Measurements from ENCODE around the gene SCYGR1.

The SCYGR1 gene

DNA sequence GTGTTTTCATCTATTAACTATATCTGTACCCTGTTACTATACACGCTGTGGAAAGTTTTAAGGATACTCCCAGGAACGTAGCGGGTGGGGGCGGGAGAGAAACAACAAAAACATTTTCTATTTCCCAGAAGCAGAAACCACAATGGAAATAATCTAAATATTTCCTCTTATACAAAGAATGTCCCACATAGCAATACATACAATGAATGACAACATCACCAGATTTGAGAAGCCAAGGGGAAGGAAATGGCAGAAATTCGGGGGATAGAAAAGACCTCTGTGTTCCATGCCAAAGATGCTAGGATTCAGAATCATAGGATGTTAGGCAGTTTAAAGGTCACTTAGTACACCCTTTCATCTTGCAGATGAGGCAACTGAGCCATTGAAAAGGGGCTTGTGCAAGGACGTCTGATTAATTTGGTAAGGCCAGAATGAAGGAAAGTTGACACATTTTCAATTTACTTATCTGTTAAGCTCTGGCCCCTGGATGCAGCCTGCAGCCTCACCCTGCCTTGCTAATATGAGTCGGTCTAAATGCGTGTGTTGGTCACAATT is 41.1 kb upstream of the SCYGR1 start:
- 0 out of 2 replicates have a peak, but pooled peaks cover 3% of the 10 kb centered on the region for H3K27me3 ChIP-seq (ENCODE audit: control insufficient read depth, low read length)
- no peaks in the 10 kb centered on the region for H3F3A ChIP-seq (ENCODE audit: control insufficient read depth, insufficient read depth)
- H3K27ac ChIP-seq (ENCODE audit: low read depth, low read length), result no peak overlapping the region
- no peaks in the 10 kb centered on the region for H3K9me2 ChIP-seq (replicated peaks; ENCODE audit: control insufficient read depth, low read length)
- H3K79me2 ChIP-seq (ENCODE audit: control insufficient read depth, low read length), result no peaks in the 10 kb centered on the region
- TF ChIP-seq, protein P1, sequence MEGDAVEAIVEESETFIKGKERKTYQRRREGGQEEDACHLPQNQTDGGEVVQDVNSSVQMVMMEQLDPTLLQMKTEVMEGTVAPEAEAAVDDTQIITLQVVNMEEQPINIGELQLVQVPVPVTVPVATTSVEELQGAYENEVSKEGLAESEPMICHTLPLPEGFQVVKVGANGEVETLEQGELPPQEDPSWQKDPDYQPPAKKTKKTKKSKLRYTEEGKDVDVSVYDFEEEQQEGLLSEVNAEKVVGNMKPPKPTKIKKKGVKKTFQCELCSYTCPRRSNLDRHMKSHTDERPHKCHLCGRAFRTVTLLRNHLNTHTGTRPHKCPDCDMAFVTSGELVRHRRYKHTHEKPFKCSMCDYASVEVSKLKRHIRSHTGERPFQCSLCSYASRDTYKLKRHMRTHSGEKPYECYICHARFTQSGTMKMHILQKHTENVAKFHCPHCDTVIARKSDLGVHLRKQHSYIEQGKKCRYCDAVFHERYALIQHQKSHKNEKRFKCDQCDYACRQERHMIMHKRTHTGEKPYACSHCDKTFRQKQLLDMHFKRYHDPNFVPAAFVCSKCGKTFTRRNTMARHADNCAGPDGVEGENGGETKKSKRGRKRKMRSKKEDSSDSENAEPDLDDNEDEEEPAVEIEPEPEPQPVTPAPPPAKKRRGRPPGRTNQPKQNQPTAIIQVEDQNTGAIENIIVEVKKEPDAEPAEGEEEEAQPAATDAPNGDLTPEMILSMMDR (IDR thresholded peaks at IDR 0.05; ENCODE audit: low read depth, low read length, poor library complexity, severe bottlenecking), result no peak
- TF ChIP-seq EZH2phosphoT487 (IDR thresholded peaks at IDR 0.05; ENCODE audit: borderline replicate concordance, low read length), result no peak
- no peak overlapping the region for H3K4me3 ChIP-seq (ENCODE audit: low read length)
- no peaks in the 10 kb centered on the region for H4K20me1 ChIP-seq (ENCODE audit: control insufficient read depth, insufficient read depth, low read depth, low read length)
- H3K36me3 ChIP-seq (ENCODE audit: control insufficient read depth, low read length), result no peaks in the 10 kb centered on the region
- H3K4me1 ChIP-seq (ENCODE audit: control insufficient read depth, low read length), result no peaks in the 10 kb centered on the region
- peaks cover 7% of the 10 kb centered on the region; the same call in 1 of the 2 replicates for H3K9me3 ChIP-seq (ENCODE audit: control insufficient read depth, insufficient read depth, low read length)
- H3K4me2 ChIP-seq (ENCODE audit: low read length), result no peak overlapping the region

DNA sequence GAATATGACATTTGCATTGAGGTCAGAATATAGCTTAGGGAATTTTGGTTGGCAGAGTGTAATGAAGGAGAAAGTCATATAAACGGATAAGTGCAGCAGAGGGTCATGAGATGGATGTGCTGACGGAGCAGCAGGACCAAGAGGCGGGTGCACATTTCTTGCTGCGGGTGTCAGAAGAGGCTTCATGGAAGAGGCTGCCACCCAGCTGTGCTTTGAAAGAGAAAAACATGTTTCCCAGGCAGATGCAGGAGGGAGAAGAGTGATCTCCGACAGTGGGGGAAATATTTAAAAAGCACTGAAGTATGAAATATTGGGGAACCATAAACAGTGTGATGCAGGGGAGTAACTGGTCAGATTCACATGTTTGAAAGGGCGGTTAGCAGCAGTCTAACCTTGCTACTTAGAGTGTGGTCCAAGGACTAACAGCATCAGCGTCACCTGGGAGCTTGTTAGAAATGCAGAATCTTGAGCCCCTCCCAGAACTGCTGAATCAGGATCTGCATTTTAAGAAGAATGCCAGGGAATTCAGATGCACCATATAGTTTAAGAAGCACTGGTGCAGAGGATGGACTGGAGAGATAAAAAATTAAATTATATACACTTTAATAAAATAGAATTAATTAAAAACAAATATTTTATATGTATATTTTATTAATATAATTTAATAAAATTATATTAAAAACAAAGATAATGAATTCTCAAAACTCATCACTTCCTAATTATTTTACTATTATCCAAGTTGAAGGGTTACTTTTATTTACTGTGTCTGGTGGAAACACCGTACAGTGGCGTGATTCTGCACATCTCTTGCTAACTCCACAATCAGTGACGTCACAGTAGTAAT is 36.1 kb upstream of the SCYGR1 start:
- Histone ChIP-seq H3K4me3 (ENCODE audit: low read length) (no peak overlapping the region), H3K9me3 (ENCODE audit: control insufficient read depth, insufficient read depth, low read length) (no peaks in the 10 kb centered on the region), H3K27ac (ENCODE audit: low read depth, low read length) (no peak overlapping the region), H3K36me3 (ENCODE audit: control insufficient read depth, low read length) (no peaks in the 10 kb centered on the region), H3K27me3 (ENCODE audit: control insufficient read depth, low read length) (no peaks in the 10 kb centered on the region), H3K4me2 (ENCODE audit: low read length) (no peak overlapping the region), H3K4me1 (ENCODE audit: control insufficient read depth, low read length) (no peaks in the 10 kb centered on the region), H3F3A (ENCODE audit: control insufficient read depth, insufficient read depth) (no peaks in the 10 kb centered on the region), H3K9me2 (replicated peaks; ENCODE audit: control insufficient read depth, low read length) (no peaks in the 10 kb centered on the region), H3K79me2 (ENCODE audit: control insufficient read depth, low read length) (no peaks in the 10 kb centered on the region), H4K20me1 (ENCODE audit: control insufficient read depth, insufficient read depth, low read depth, low read length) (no peaks in the 10 kb centered on the region)
- TF ChIP-seq, protein P1 (IDR thresholded peaks at IDR 0.05; ENCODE audit: low read depth, low read length, poor library complexity, severe bottlenecking), result no peak
- no peak for TF ChIP-seq EZH2phosphoT487 (IDR thresholded peaks at IDR 0.05; ENCODE audit: borderline replicate concordance, low read length)

DNA sequence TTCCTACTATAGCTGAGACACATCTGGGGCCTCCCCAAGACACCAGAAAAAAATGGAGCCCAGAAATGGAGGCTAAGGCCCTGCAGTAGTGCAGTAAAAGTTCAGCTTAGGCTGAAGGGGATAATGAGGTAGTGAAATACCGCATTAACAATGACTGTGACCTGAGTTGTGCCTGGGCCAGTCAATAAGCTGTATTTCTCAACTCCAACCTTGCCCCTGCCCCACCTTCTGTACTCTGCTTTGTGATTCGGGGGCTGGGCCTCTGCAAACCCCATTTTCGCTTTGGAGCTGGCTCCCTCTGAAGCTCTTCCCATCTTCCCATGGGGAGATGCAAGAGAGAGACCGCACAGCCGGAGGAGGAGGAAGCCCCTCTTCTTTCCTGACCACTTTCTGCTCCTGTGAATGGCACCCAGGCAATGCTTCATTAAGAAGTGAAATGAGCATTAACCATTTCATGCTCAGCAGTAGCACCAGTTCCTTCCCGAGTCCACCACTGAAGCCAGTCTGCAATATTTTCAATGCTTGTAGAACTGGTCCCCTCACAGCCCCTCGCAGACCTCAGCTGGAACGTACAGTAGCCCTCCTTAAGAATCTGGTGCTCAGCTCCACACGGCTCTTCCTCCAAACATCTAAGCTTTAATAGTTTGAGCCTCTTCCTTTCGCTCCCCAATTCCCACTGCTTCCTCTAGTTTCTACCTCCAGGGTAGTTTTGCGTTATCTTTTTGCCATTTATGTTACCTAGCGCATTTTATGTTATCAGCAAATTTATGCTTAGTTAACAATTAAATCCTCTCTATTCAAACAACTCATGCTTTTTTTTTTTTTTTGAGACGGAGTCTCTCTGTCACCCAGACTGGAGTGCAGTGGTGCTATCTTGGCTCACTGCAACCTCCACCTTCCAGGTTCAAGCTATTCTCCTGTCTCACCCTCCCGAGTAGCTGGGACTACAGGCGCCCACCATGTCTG is 32.6 kb upstream of the SCYGR1 start:
- Histone ChIP-seq H3K9me3 (ENCODE audit: control insufficient read depth, insufficient read depth, low read length) (no peaks in the 10 kb centered on the region), H3K79me2 (ENCODE audit: control insufficient read depth, low read length) (no peaks in the 10 kb centered on the region), H3F3A (ENCODE audit: control insufficient read depth, insufficient read depth) (no peaks in the 10 kb centered on the region), H3K4me3 (ENCODE audit: low read length) (no peak overlapping the region), H3K9me2 (replicated peaks; ENCODE audit: control insufficient read depth, low read length) (no peaks in the 10 kb centered on the region), H3K27ac (ENCODE audit: low read depth, low read length) (no peak overlapping the region), H4K20me1 (ENCODE audit: control insufficient read depth, insufficient read depth, low read depth, low read length) (no peaks in the 10 kb centered on the region), H3K4me1 (ENCODE audit: control insufficient read depth, low read length) (no peaks in the 10 kb centered on the region), H3K27me3 (ENCODE audit: control insufficient read depth, low read length) (no peaks in the 10 kb centered on the region), H3K4me2 (ENCODE audit: low read length) (no peak overlapping the region), H3K36me3 (ENCODE audit: control insufficient read depth, low read length) (no peaks in the 10 kb centered on the region)
- TF ChIP-seq EZH2phosphoT487 (IDR thresholded peaks at IDR 0.05; ENCODE audit: borderline replicate concordance, low read length), result no peak
- TF ChIP-seq, protein P1 (IDR thresholded peaks at IDR 0.05; ENCODE audit: low read depth, low read length, poor library complexity, severe bottlenecking), result no peak

Data from DOHH2 (cell line).